ENCODE measurements around the gene SLC38A3.
"Not testable (repeated sequence)": the region's sequence is repeated elsewhere in the genome, so short reads cannot be mapped to it uniquely, and the experiment has no call there.

Gene SLC38A3

DNA sequence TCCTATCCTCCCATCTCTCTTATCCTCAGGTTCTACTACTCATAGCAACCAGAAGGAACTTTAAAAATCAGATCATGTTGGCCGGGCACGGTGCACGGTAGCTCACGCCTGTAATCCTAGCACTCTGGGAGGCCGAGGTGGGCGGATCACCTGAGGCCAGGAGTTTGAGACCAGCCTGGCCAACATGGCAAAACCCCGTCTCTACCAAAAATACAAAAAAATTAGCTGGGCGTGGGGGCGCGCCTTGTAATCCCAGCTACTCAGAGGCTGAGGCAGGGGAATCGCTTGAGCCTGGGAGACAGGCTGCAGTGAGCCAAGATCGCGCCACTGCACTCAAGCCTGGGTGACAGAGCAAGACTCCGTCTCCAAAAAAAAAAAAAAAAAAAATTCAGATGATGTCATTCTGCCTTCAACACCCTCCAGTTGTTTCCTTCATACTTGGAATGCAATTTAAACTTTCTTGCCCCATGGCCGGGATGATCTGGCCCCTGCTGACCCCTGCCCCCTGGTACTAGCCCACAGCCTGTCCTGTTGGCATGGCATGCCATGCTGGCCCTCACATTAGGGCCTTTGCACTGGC is 23.2 kb downstream of the SLC38A3 start:
- not testable (repeated sequence) for FAIRE-seq; DNase-seq (ENCODE audit: insufficient read length, low spot score)

DNA sequence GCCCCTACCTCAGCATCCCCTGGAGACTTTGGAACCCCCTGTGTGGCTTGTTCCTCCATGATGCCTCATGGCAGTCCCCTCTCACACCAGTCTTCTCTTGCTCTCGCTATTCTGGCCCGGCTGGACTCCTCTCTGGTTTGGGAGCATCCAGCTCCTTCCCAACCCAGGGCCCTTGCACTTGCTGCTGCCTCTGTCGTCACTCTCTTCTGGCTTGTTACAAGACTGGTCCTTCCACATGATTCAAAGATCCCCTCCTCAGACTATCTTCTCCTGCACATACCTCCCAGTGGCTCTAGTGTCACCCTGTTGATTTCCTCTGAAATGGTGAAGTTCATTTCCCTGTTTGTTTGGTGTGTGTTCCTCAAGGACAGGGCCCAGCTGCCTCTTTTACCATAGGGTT is 24.4 kb downstream of the SLC38A3 start:
- DNase-seq (ENCODE audit: insufficient read length, low spot score) (no peak), FAIRE-seq (no peak)

DNA sequence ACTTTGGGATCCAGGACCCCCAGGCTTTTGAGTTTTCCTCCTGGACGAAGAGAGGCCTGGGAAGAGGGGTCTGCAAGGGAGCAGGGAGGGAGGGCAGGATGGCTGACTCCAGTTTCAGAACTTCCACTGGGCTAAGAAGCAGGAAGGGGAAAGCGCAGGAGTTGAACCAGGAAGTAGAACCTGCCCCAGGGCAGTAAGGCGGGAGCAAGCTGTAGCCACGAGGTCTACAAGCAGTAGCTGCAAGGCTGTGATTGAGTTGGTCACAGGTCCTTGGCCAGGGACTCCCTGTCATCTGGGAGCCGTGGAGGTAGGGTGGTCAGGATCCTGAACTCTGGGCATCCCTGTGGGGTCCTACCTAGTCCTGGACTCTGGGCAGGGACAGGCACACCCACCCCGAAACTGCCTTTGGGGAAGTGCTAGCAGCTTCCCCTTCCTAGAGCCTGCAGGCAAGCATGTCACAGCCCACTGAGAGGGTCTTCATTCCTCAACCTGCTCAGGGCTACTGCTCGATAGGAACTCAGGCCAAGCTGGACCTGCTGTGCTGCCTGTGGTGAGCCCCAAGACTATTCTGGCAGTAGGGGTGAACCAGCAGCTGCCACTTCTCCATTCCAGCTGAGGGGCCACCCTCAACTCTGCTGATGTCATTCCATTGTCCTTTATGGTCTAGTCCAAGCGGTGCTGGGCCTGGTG is 25.2 kb downstream of the SLC38A3 start:
- DNase-seq (ENCODE audit: insufficient read length, low spot score) (no peak), FAIRE-seq (no peak)

- FAIRE-seq (no peak), DNase-seq (ENCODE audit: insufficient read length, low spot score) (no peak)
Observed at GRCh38 chr3:50230794-50231125, 25.7 kb downstream of the SLC38A3 start.

GRCh38 chr3:50231581-50231980 is 26.5 kb downstream of the SLC38A3 start:
- DNase-seq (ENCODE audit: insufficient read length, low spot score): no peak
- FAIRE-seq: no peak

- no peak for DNase-seq (ENCODE audit: insufficient read length, low spot score)
- no peak for FAIRE-seq
Observed at GRCh38 chr3:50232303-50232702, 27.2 kb downstream of the SLC38A3 start.

- DNase-seq (ENCODE audit: insufficient read length, low spot score) (no peak), FAIRE-seq (no peak)
Observed at GRCh38 chr3:50233176-50233575, 28.1 kb downstream of the SLC38A3 start.

DNA sequence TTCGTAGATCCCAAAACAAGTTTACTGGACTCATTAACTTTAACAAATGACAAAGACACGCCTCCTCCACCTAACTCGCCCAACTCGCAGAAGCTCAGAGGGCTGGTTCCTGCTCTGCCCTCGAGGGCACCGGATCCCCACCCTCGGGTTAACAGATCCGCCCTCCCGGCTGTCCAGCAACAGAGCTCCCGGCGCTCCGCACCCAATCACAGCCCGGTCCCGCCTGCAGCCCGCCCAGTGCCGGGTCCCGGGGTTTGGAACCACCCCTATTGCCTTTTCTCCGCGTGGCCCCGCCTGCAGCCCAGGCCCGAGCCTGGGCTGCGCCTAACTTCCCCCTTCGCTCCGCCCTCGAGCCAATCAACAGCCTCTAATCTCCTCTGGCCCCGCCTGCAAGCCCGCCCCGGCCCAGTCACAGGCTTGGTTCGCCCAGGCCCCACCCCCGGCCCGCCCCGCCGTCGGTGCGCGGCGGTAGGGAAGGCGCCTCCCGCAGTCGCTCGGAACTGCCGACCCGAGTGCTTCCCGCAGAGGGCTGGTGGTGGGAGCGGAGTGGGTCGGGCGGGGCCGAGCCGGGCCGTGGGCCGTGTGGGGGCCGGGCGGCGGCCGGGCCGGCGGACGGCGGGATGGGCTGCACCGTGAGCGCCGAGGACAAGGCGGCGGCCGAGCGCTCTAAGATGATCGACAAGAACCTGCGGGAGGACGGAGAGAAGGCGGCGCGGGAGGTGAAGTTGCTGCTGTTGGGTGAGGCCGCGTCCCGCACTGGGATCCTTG is 30.8 kb downstream of the SLC38A3 start, which contains the start of gene GNAI2:
GNAI2 (plus strand) TSS at position 489 of the 768 bp plus-strand sequence; CDS start at position 621, 132 bp downstream.
- peak; percentile 96 for FAIRE-seq
- DNase-seq (ENCODE audit: insufficient read length, low spot score): peak; percentile 95

- no peak for DNase-seq (ENCODE audit: insufficient read length, low spot score)
- FAIRE-seq: peak; percentile 71
Observed at GRCh38 chr3:50236484-50237132, 31.5 kb downstream of the SLC38A3 start.

DNA sequence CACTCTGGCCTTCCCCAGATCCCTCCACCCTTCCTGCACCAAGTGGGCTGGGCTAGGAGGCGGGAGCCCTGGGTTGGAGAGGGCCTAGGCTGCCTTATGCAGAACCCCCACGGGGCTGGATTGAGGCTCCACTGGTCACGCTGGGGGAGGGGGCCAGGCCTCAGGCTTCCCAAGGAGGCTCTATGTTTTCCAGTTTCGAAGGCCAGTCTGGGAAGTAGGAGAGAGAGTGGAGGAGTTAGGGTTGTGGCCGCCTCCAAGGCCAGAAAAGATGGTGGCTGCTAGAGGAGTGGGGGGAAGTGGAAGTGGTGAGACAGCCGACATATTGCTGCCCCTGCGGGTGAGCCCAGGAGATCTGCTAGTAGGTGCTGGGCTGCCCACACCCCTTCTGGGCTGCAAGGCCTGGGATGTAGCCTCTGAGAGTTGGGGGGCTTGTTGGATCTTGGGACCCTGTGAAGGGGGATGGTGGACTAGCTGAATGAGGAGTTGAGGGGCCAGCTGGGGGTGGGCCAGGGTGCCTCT is 32.1 kb downstream of the SLC38A3 start:
- FAIRE-seq (peak; percentile 92), DNase-seq (ENCODE audit: insufficient read length, low spot score) (no peak)

DNA sequence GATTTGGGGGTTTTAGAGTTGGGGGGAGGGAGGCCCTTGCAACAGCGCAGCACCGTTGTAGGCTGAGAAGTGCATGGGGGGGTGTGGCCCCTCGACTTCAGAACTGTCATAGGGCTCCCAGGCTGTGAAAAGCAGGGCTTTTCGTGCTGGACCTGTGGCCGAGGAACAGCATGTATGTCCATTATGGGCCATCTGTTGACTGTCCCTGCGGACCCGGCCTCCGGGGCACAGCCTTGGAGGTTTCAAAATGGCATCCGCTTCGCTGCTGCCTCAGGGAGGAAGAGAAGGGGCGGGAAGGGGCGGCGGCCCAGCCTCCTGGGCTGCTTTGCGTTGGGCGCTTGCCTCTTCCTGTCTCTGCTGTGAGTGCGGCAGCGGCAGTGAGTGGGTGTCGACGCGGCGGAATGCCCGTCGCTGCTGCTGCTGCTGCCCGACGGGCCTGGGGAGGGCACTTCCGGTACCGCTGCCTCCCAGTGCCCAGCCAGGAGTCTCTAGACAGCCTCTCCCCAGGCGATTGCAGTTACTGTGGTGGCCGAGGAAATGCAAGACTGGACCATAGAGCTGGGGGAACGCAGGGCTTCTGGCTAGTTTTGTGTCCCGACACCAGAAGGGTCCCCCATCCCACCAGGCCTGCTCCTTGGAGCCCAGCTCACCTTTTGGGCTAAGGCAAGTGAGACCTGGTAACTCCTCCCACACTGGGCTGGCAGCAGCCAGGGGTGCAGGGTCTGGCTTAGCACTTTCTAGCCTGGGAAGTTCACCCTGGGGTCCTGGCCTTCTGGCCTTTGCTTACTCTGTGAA is 32.9 kb downstream of the SLC38A3 start:
- DNase-seq (ENCODE audit: insufficient read length, low spot score) (peak; percentile 86), FAIRE-seq (peak; percentile 99)

DNA sequence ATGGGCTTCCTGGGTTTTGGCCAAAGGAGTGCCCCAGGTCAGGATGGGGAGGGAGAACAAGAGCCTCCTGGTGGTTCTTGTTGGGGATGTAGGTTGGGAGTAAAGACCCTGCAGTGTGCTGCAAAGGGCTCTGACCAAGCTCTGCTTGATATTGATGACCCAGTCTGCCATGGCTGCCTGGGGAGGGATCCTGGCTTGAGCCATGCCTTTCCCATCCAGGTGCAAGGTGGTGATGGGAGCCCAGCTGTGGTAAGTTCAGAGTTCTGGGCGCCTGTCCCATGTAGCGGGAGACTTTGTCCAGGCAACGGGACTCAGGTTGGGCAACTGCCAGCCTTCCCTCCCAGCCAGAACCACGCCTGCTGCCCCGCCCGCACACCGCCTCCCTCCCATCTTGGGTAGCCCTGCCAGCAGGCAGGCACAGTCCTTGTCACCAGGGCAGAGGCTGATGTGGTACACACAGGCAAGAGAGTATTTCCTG is 33.5 kb downstream of the SLC38A3 start:
- FAIRE-seq (no peak), DNase-seq (ENCODE audit: insufficient read length, low spot score) (no peak)

GRCh38 chr3:50239649-50240048 is 34.6 kb downstream of the SLC38A3 start:
- no peak for DNase-seq (ENCODE audit: insufficient read length, low spot score)
- FAIRE-seq: no peak

DNA sequence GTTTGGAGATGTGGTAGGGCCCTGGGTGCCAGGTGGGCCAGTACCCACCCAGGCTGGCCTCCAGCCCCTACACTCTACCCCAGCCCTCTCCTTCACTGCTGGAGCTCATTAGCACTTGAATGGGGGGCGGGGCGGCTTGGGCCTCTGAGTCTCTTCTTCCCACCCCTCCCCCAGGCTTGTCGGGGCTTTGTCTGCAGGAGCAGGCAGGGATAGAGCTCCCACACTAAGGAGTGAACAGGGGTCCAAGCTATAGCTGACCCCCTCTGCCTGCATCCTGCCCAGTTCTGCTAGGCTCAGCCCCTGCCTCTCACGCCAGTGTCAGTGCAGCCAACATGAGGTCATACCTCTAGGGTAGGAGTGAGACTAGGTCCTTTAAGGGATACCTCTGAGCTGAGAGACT is 36.1 kb downstream of the SLC38A3 start:
- FAIRE-seq (no peak), DNase-seq (ENCODE audit: insufficient read length, low spot score) (no peak)

DNA sequence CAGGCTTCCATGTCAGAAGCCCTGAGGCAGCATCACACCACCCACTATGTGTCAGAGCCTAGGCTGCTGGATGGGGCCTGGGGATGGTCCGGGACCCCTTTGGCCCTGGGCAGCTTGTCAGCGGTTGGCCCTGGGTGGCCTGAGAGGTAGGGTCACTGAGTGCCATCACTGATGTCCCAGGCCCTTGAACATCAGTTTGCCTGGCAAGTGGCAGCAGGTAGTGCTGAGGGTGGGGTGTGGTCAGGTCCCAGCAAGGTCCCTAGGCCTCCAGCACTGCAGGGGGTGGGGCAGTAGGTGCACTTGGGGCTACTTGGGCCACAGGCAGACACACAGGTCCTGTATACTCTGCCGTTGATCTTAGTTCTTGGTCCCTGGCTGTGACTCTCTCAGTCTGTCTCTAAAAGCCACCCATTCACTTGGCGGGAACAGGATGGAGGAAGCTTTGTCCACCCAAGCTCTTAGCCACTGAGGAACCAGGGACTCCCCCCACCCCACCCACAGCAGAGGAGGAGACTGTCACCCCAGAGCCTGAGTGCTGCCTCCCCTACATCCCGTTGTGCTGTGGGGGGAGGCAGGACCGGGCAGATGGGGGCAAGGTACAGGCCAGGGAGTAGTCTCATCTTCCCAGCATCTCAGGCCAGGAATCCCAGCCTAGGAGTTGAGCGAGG is 36.8 kb downstream of the SLC38A3 start:
- FAIRE-seq (no peak), DNase-seq (ENCODE audit: insufficient read length, low spot score) (no peak)

GRCh38 chr3:50242381-50242770 is 37.3 kb downstream of the SLC38A3 start:
- DNase-seq (ENCODE audit: insufficient read length, low spot score): no peak

DNA sequence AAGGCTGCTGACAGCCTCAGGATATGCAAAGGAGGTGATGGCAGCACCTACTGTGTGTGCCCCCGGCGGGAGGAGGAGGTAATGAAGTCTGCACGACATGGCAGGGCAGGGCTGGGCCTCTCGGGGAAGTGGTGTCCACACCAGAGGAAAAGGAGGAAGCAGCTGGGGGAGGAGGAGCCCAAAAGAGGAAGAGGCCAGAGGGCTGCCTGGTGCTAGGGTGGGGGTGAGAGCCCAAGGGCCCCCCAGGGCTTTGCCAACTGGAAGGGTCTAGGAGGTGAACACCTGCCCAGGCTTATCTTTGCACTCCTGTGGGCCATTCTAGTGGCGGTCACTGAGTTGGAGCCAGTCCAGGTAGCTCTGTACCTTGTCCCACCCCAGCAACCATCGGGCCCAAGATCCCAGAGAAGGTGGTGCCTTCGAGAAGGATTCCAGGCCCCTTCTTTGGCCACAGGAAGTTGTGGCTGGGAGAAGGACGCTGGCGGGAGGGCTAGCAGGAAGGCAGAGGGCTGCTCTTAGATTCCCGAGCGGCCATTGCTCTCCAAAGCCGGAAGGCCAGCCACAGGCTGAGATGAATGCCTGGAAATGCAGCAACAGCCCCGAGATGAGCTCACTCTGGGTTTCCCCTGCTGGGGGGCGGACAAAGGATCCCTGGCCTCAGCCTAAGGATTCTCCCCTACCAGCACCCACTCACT is 37.9 kb downstream of the SLC38A3 start:
- DNase-seq (ENCODE audit: insufficient read length, low spot score) (no peak), FAIRE-seq (peak; percentile 21)

More at GRCh38 chr3:50242381-50242770, 37.3 kb downstream of the SLC38A3 start:
- no peak for FAIRE-seq

DNA sequence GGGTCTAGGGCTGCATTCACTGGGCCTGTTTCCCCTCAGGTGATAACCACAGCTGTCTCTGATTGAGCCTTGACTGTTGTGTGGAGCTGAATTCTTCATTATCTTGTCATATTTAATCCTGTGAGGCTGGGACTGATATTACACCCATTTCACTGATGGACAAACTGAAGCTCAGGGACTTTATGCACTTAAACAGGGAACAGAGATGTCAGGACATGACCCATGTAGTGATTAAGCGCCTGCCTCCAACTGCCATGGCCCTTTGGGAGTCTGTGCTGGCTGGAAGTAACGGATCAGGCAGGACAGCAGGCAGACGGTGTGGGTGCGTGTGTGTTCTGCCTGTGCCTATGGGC is 38.4 kb downstream of the SLC38A3 start:
- FAIRE-seq (no peak), DNase-seq (ENCODE audit: insufficient read length, low spot score) (no peak)

DNA sequence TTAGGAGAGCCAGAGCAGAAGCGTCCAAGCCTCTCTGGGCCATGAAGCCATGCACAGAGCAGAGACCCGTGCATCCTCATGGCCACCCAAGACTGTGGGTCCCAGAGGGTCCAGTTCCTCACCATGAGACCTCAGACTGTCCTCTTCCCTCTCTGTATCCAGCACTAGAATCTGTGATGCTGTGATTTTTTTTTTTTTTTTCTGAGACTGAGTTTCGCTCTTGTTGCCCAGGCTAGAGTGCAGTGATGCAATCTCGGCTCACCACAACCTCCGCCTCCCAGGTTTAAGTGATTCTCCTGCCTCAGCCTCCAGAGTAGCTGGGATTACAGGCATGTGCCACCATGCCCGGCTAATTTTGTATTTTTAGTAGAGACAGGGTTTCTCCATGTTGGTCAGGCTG is 39.7 kb downstream of the SLC38A3 start:
- not testable (repeated sequence) for FAIRE-seq; DNase-seq (ENCODE audit: insufficient read length, low spot score)

Data from GM19239 (cell line).